Adrenal gland (tissue), 5 donors: Measurements from ENCODE around the gene PDE8A.

Source experiments
- CTCF ChIP-seq, 6 experiments: fragments of 450-650 bp in 4 of 6; fragments of 200-600 bp in 2 of 6; sonication (generic) in 1 of 6; IDR thresholded peaks; 1 replicate in 5 of 6; 2 replicates in 1 of 6; pipeline versions ENCODE4 v1.5.1 to v1.8.0; 2016 to 2021; ENCODE audit warnings: antibody characterized with exemption in 6 of 6, mild to moderate bottlenecking in 2 of 6, moderate library complexity in 1 of 6
- POLR2A ChIP-seq, 2 donors: fragments of 450-650 bp; IDR thresholded peaks; one replicate each; pipeline ENCODE4 v1.6.1; 2017; ENCODE audit warnings: antibody characterized with exemption in 2 of 2, mild to moderate bottlenecking in 2 of 2, moderate library complexity in 1 of 2
- donor health status: DM: no; HTN: no; CAD: no.

GRCh38 chr15:85044251-85044853 is 62.7 kb downstream of the PDE8A start:
- TF ChIP-seq CTCF (IDR thresholded peaks at IDR 0.05), result peak; percentile 39 to 78 (median 68)
- no peak for TF ChIP-seq POLR2A (IDR thresholded peaks at IDR 0.05)
